CD4-positive, CD25-positive, alpha-beta regulatory T cell (primary cell): ENCODE results near the gene SLC25A34. TPM values are rescaled to one million over a fixed set of nuclear protein-coding genes. Genes with fewer than 3 reads are reported as not detected.

Experiments used
- ATAC-seq, 2 donors: fragments of 150-1000 bp; cut with Tn5 transposase; one replicate each; pipeline ENCODE4 v1.10.0; 2021; ENCODE audit warnings: low read depth in 2 of 2, moderate number of reproducible peaks in 2 of 2, moderate library complexity in 1 of 2
- DNase-seq, 3 donors: peaks; one replicate each; pipeline versions ENCODE4 v3.0.0 to v3.0.0-alpha.2; 2012 to 2022; ENCODE audit warnings: mixed read lengths in 1 of 3
- H3K27ac ChIP-seq: one replicate; pipeline ENCODE4 v1.7.0; 2013; ENCODE audit warnings: mild to moderate bottlenecking, low read length; ENCODE audit not compliant: insufficient read depth, poor library complexity, severe bottlenecking
- H3K27me3 ChIP-seq: one replicate; pipeline ENCODE4 v1.7.0; 2013; ENCODE audit warnings: low read length; ENCODE audit not compliant: control insufficient read depth, insufficient read depth
- H3K36me3 ChIP-seq: one replicate; pipeline ENCODE4 v1.7.0; 2013; ENCODE audit warnings: mild to moderate bottlenecking, low read length, moderate library complexity; ENCODE audit not compliant: control insufficient read depth, insufficient read depth
- H3K4me1 ChIP-seq: 2 replicates; pipeline ENCODE4 v1.7.0; 2013; ENCODE audit warnings: mild to moderate bottlenecking, low read length; ENCODE audit not compliant: insufficient read depth, control insufficient read depth, poor library complexity, severe bottlenecking
- H3K4me3 ChIP-seq: one replicate; pipeline ENCODE4 v1.7.0; 2013; ENCODE audit warnings: low read depth, mild to moderate bottlenecking, low read length, moderate library complexity
- H3K9me3 ChIP-seq, 2 experiments: 1 replicate in 1 of 2; 2 replicates in 1 of 2; pipeline ENCODE4 v1.7.0; 2013; ENCODE audit warnings: low read length in 2 of 2, mild to moderate bottlenecking in 1 of 2, moderate library complexity in 1 of 2; ENCODE audit not compliant: control insufficient read depth in 2 of 2
- H3K27ac Mint-ChIP-seq, 3 donors: one replicate each; pipeline ENCODE4 v1.8.0; 2020 to 2022; ENCODE audit warnings: mild to moderate bottlenecking in 3 of 3, mixed read lengths in 3 of 3, moderate library complexity in 2 of 3
- H3K27me3 Mint-ChIP-seq: one replicate; pipeline ENCODE4 v1.8.0; 2022; ENCODE audit warnings: mild to moderate bottlenecking, mixed read lengths
- H3K36me3 Mint-ChIP-seq: one replicate; pipeline ENCODE4 v1.8.0; 2020; ENCODE audit warnings: mixed read lengths
- H3K4me1 Mint-ChIP-seq, 4 donors: one replicate each; pipeline ENCODE4 v1.8.0; 2020 to 2022; ENCODE audit warnings: mixed read lengths in 4 of 4, mild to moderate bottlenecking in 1 of 4
- H3K4me3 Mint-ChIP-seq, 4 donors: one replicate each; pipeline ENCODE4 v1.8.0; 2020 to 2022; ENCODE audit warnings: mild to moderate bottlenecking in 4 of 4, mixed read lengths in 4 of 4, moderate library complexity in 3 of 4
- H3K9me3 Mint-ChIP-seq, 7 donors: one replicate each; pipeline ENCODE4 v1.8.0; 2020 to 2022; ENCODE audit warnings: mixed read lengths in 7 of 7, mild to moderate bottlenecking in 3 of 7, moderate library complexity in 2 of 7
- polyA plus RNA-seq, 4 donors: library from polyadenylated mRNA; unstranded; fragments of 300-500 nt; fragmentation: Illumina TruSeq; gene quantifications; one replicate each; pipeline ENCODE4 v1.2.3, GENCODE V29; 2021
- total RNA-seq: library from RNA; stranded (reverse); gene quantifications from one replicate; pipeline ENCODE4 v1.2.3, GENCODE V29; 2022

Gene SLC25A34
- total and polyA plus RNA-seq, 5 donors from 2014 or later, result 1.8 TPM; not detected in 4

- DNase-seq (no peak), ATAC-seq (no peak)
- Mint-ChIP-seq H3K27me3 (no peaks in the 10 kb centered on the region), H3K9me3 (peaks cover 0 to 1% (median 0%) of the 10 kb centered on the region in 7 donors), H3K36me3 (peaks cover 12% of the 10 kb centered on the region), H3K27ac (peak overlapping the region in 1 of 3 donors; percentile 92), H3K4me3 (no peak overlapping the region), H3K4me1 (peaks cover 5 to 43% (median 12%) of the 10 kb centered on the region in 4 donors)
- Histone ChIP-seq H3K27ac (no peak overlapping the region), H3K4me1 (no peaks in the 10 kb centered on the region), H3K9me3 (no peaks in the 10 kb centered on the region), H3K4me3 (no peak overlapping the region), H3K27me3 (no peaks in the 10 kb centered on the region), H3K36me3 (peaks cover 3% of the 10 kb centered on the region)
Measured at GRCh38 chr1:15705184-15705566, 30.9 kb upstream of the SLC25A34 start.

GRCh38 chr1:15706751-15707150 lies 29.3 kb upstream of the SLC25A34 start:
- H3K4me3 ChIP-seq, result no peak overlapping the region
- no peak for ATAC-seq
- H3K4me1 ChIP-seq, result no peaks in the 10 kb centered on the region
- Mint-ChIP-seq H3K4me1 (peaks cover 5 to 42% (median 10%) of the 10 kb centered on the region in 4 donors), H3K27ac (no peak overlapping the region), H3K4me3 (no peak overlapping the region), H3K27me3 (no peaks in the 10 kb centered on the region), H3K36me3 (peaks cover 12% of the 10 kb centered on the region), H3K9me3 (peaks cover 0 to 1% (median 0%) of the 10 kb centered on the region in 7 donors)
- H3K27me3 ChIP-seq, result no peaks in the 10 kb centered on the region
- DNase-seq, result no peak
- H3K9me3 ChIP-seq, result no peaks in the 10 kb centered on the region
- H3K36me3 ChIP-seq, result peaks cover 3% of the 10 kb centered on the region
- H3K27ac ChIP-seq, result no peak overlapping the region

- Mint-ChIP-seq H3K9me3 (peaks cover 0 to 1% (median 0%) of the 10 kb centered on the region in 7 donors), H3K27ac (no peak overlapping the region), H3K27me3 (no peaks in the 10 kb centered on the region), H3K4me3 (no peak overlapping the region), H3K4me1 (peaks cover 5 to 40% (median 11%) of the 10 kb centered on the region in 4 donors), H3K36me3 (peaks cover 12% of the 10 kb centered on the region)
- Histone ChIP-seq H3K4me3 (no peak overlapping the region), H3K36me3 (peaks cover 3% of the 10 kb centered on the region), H3K27ac (no peak overlapping the region), H3K4me1 (no peaks in the 10 kb centered on the region), H3K9me3 (no peaks in the 10 kb centered on the region), H3K27me3 (no peaks in the 10 kb centered on the region)
- ATAC-seq, result no peak
- no peak for DNase-seq
Measured at GRCh38 chr1:15707239-15707925, 28.7 kb upstream of the SLC25A34 start.

- no peak for DNase-seq
- ATAC-seq, result no peak
- Histone ChIP-seq H3K4me3 (no peak overlapping the region), H3K27me3 (no peaks in the 10 kb centered on the region), H3K27ac (no peak overlapping the region), H3K36me3 (peaks cover 3% of the 10 kb centered on the region), H3K9me3 (no peaks in the 10 kb centered on the region), H3K4me1 (no peaks in the 10 kb centered on the region)
- Mint-ChIP-seq H3K4me3 (no peak overlapping the region), H3K4me1 (peaks cover 0 to 35% (median 7%) of the 10 kb centered on the region in 4 donors), H3K9me3 (peaks cover 0 to 1% (median 0%) of the 10 kb centered on the region in 7 donors), H3K27ac (no peak overlapping the region), H3K27me3 (no peaks in the 10 kb centered on the region), H3K36me3 (peaks cover 9% of the 10 kb centered on the region)
Measured at GRCh38 chr1:15708486-15709137, 27.4 kb upstream of the SLC25A34 start.

GRCh38 chr1:15709226-15709625 lies 26.8 kb upstream of the SLC25A34 start:
- Mint-ChIP-seq H3K9me3 (peaks cover 0 to 1% (median 0%) of the 10 kb centered on the region in 7 donors), H3K36me3 (peaks cover 9% of the 10 kb centered on the region), H3K27ac (no peak overlapping the region), H3K27me3 (no peaks in the 10 kb centered on the region), H3K4me1 (peaks cover 0 to 29% (median 5%) of the 10 kb centered on the region in 4 donors), H3K4me3 (no peak overlapping the region)
- Histone ChIP-seq H3K9me3 (no peaks in the 10 kb centered on the region), H3K36me3 (peaks cover 3% of the 10 kb centered on the region), H3K4me3 (no peak overlapping the region), H3K27me3 (no peaks in the 10 kb centered on the region), H3K27ac (no peak overlapping the region), H3K4me1 (no peaks in the 10 kb centered on the region)
- DNase-seq, result no peak
- no peak for ATAC-seq

- DNase-seq, result no peak
- no peak for ATAC-seq
- Mint-ChIP-seq H3K27ac (peak overlapping the region in 1 of 3 donors; percentile 15), H3K27me3 (no peaks in the 10 kb centered on the region), H3K4me3 (no peak overlapping the region), H3K9me3 (peaks cover 0 to 1% (median 0%) of the 10 kb centered on the region in 7 donors), H3K4me1 (peaks cover 0 to 14% (median 2%) of the 10 kb centered on the region in 4 donors), H3K36me3 (peaks cover 5% of the 10 kb centered on the region)
- Histone ChIP-seq H3K4me1 (no peaks in the 10 kb centered on the region), H3K27ac (no peak overlapping the region), H3K4me3 (no peak overlapping the region), H3K27me3 (no peaks in the 10 kb centered on the region), H3K36me3 (peaks cover 21% of the 10 kb centered on the region), H3K9me3 (no peaks in the 10 kb centered on the region)
Measured at GRCh38 chr1:15712168-15712567, 23.9 kb upstream of the SLC25A34 start.

- H3K27ac ChIP-seq, result no peak overlapping the region
- peaks cover 44% of the 10 kb centered on the region for H3K36me3 ChIP-seq
- Mint-ChIP-seq H3K9me3 (peaks cover 0 to 1% (median 0%) of the 10 kb centered on the region in 7 donors), H3K36me3 (peaks cover 6% of the 10 kb centered on the region), H3K27ac (peak overlapping the region in 2 of 3 donors; percentile 11 to 41), H3K27me3 (no peaks in the 10 kb centered on the region), H3K4me3 (no peak overlapping the region), H3K4me1 (peaks cover 0 to 13% (median 1%) of the 10 kb centered on the region in 4 donors)
- ATAC-seq (no peak), DNase-seq (no peak)
- H3K27me3 ChIP-seq, result no peaks in the 10 kb centered on the region
- no peaks in the 10 kb centered on the region for H3K9me3 ChIP-seq
- no peaks in the 10 kb centered on the region for H3K4me1 ChIP-seq
- H3K4me3 ChIP-seq, result no peak overlapping the region
Measured at GRCh38 chr1:15714406-15715136, 21.5 kb upstream of the SLC25A34 start.
